HepG2 (cell line): Measurements from ENCODE around the gene SLC35A2. TPM values are rescaled to one million over a fixed set of nuclear protein-coding genes. Genes with fewer than 3 reads are reported as not detected.
A peak's percentile ranks its signal among the peaks of the same experiment; 100 is the strongest.

Experiments used
- ATAC-seq: fragments of 200-7000 bp; cut with Tn5 transposase; 3 replicates; pipeline ENCODE4 v1.9.1; 2020; ENCODE audit warnings: mild to moderate bottlenecking, moderate library complexity
- BruUV-seq: library from RNA; stranded (reverse); fragments of 400-500 nt; replicated peaks from 2 replicates; lab custom pipeline; 2021; lab: Mats Ljungman, UMichigan
- CTCF ChIA-PET: fragments of 300-600 bp; formaldehyde crosslinking; extraction: SDS; loops from one replicate; lab custom pipeline; 2021; ENCODE audit warnings: low total read pairs, inconsistent platforms, low intra/inter-chr PET ratio; lab: Yijun Ruan, JAX
- POLR2A ChIA-PET: fragments of 350-600 bp; sonication (Branson Sonifier 250); formaldehyde crosslinking; loops from one replicate; lab custom pipeline; 2020; ENCODE audit warnings: antibody characterized with exemption, inconsistent platforms; lab: Yijun Ruan, JAX
- DNase-seq: peaks from one replicate; pipeline ENCODE4 v3.0.0-alpha.2; 2015; ENCODE audit warnings: low spot score
- FAIRE-seq: peaks from 3 replicates; lab custom pipeline; 2011; peaks lifted over from hg19 to GRCh38; lab: Jason Lieb, UNC
- H2AFZ ChIP-seq: one replicate; pipeline ENCODE4 v1.6.1; 2011; ENCODE audit warnings: low read length, inconsistent platforms
- H3K27ac ChIP-seq: fragments of 300-600 bp; 3 replicates; pipeline ENCODE4 v1.8.0; 2011; ENCODE audit warnings: mixed run types, mild to moderate bottlenecking, mixed read lengths, low read length, inconsistent platforms; ENCODE audit not compliant: insufficient read depth; ENCODE audit errors: extremely low read length
- H3K27me3 ChIP-seq, 2 experiments: fragments of 200-600 bp in 1 of 2; 2 replicates in 1 of 2; 3 replicates in 1 of 2; pipeline versions ENCODE4 v1.6.0 to v1.8.0; 2011; ENCODE audit warnings: low read length in 2 of 2, mild to moderate bottlenecking in 2 of 2, moderate library complexity in 2 of 2, inconsistent platforms in 1 of 2; ENCODE audit not compliant: insufficient read depth in 2 of 2, control insufficient read depth in 1 of 2
- H3K36me3 ChIP-seq, 2 experiments: fragments of 200-600 bp in 1 of 2; replicated peaks in 1 of 2; 2 replicates in 1 of 2; 3 replicates in 1 of 2; pipeline versions ENCODE4 v1.5.1 to v1.8.0; 2011; ENCODE audit warnings: low read length in 2 of 2, inconsistent platforms in 1 of 2; ENCODE audit not compliant: insufficient read depth in 2 of 2, control insufficient read depth in 1 of 2
- H3K4me1 ChIP-seq: 2 replicates; pipeline ENCODE4 v1.5.1; 2012; ENCODE audit warnings: low read length, inconsistent platforms; ENCODE audit not compliant: insufficient read depth
- H3K4me2 ChIP-seq: 2 replicates; pipeline ENCODE4 v1.6.0; 2011; ENCODE audit warnings: low read depth, low read length, inconsistent platforms
- H3K4me3 ChIP-seq, 3 experiments: fragments of 200-600 bp in 1 of 3; sonication (generic), shearing (Covaris generic) in 1 of 3; replicated peaks in 1 of 3; 2 replicates each; pipeline ENCODE4 v1.5.1; 2011 to 2016; ENCODE audit warnings: low read length in 3 of 3, inconsistent platforms in 2 of 3, low read depth in 2 of 3, mild to moderate bottlenecking in 2 of 3, control low read depth in 1 of 3, mixed read lengths in 1 of 3; ENCODE audit not compliant: insufficient read depth in 1 of 3
- H3K79me2 ChIP-seq: one replicate; pipeline ENCODE4 v1.6.1; 2011; ENCODE audit warnings: low read length, inconsistent platforms; ENCODE audit not compliant: insufficient read depth
- H3K9ac ChIP-seq: 2 replicates; pipeline ENCODE4 v1.6.0; 2011; ENCODE audit warnings: mild to moderate bottlenecking, low read depth, low read length, inconsistent platforms; ENCODE audit not compliant: insufficient read depth
- H3K9me3 ChIP-seq: 2 replicates; pipeline ENCODE4 v1.5.1; 2012; ENCODE audit warnings: mild to moderate bottlenecking, low read length
- H4K20me1 ChIP-seq: 2 replicates; pipeline ENCODE4 v1.6.0; 2011; ENCODE audit warnings: inconsistent platforms, mild to moderate bottlenecking, low read length, moderate library complexity; ENCODE audit not compliant: insufficient read depth
- KLF6 ChIP-seq: IDR thresholded peaks from 2 replicates; pipeline ENCODE4 v1.8.0; 2016; ENCODE audit warnings: missing biosample characterization, missing genetic modification reagents
- MED8 ChIP-seq: sonication (generic); formaldehyde crosslinking; IDR thresholded peaks from 2 replicates; pipeline ENCODE4 v1.8.1; 2023; ENCODE audit warnings: mild to moderate bottlenecking, missing genetic modification reagents; ENCODE audit not compliant: insufficient replicate concordance
- NCOA2 ChIP-seq: sonication (generic); formaldehyde crosslinking; IDR thresholded peaks from 2 replicates; pipeline ENCODE4 v1.8.0; 2022; ENCODE audit warnings: inconsistent platforms
- SP4 ChIP-seq: sonication (generic); formaldehyde crosslinking; IDR thresholded peaks from 2 replicates; pipeline ENCODE4 v1.8.1; 2023; ENCODE audit warnings: mild to moderate bottlenecking, missing genetic modification reagents
- SRSF1 ChIP-seq: fragments of 200-400 bp; formaldehyde crosslinking; optimal IDR thresholded peaks from 2 replicates; pipeline ENCODE3; 2017; ENCODE audit warnings: mild to moderate bottlenecking, low read depth, low read length, moderate library complexity
- ZBTB38 ChIP-seq: sonication (generic); formaldehyde crosslinking; IDR thresholded peaks from 2 replicates; pipeline ENCODE4 v1.5.1; 2020; ENCODE audit warnings: mild to moderate bottlenecking, missing genetic modification reagents
- ZNF343 ChIP-seq: sonication (generic); formaldehyde crosslinking; IDR thresholded peaks from 2 replicates; pipeline ENCODE4 v1.4.0; 2020; ENCODE audit warnings: mild to moderate bottlenecking, missing genetic modification reagents
- ZNF720 ChIP-seq: sonication (generic); formaldehyde crosslinking; IDR thresholded peaks from 2 replicates; pipeline ENCODE4 v1.4.0; 2020; ENCODE audit warnings: missing genetic modification reagents
- ZNF841 ChIP-seq: sonication (generic); formaldehyde crosslinking; IDR thresholded peaks from 2 replicates; pipeline ENCODE4 v1.8.1; 2023; ENCODE audit warnings: missing genetic modification reagents, borderline replicate concordance
- WGBS: methylation state at CpG from one replicate; pipeline ENCODE4 v1.1.6; 2017; ENCODE audit warnings: low lambda C conversion rate; 5-methylcytosine and 5-hydroxymethylcytosine counted together
- in situ Hi-C: cut with HindIII; loops from 2 replicates; pipeline ENCODE4 v1.10.0; 2017; ENCODE audit warnings: low pct_unique_long_range_greater_than_20kb; ENCODE audit not compliant: extremely low pct_ligation_motif_present
- intact Hi-C: fragments of 100-400 bp; cut with micrococcal nuclease; formaldehyde crosslinking; loops from one replicate; pipeline ENCODE4 v1.10.0; 2022; ENCODE audit not compliant: unreplicated experiment
- polyA plus RNA-seq, 8 experiments: library from polyadenylated mRNA; depleted of rRNA in 3 of 8; stranded (reverse) in 7 of 8; unstranded in 1 of 8; fragments of >200 nt; fragmentation: Illumina TruSeq in 4 of 8; extraction: Trizol in 4 of 8; gene quantifications; 2 replicates each; pipeline versions ENCODE4 v1.2.1 to v1.2.3, GENCODE V29; 2011 to 2016; ENCODE audit warnings: low read depth in 4 of 8, missing spikeins in 1 of 8, mixed read lengths in 1 of 8; ENCODE audit not compliant: insufficient read depth in 1 of 8
- total RNA-seq, 5 experiments: library from RNA; depleted of rRNA; stranded (reverse); fragments of >200 nt; fragmentation: Illumina TruSeq; extraction: Trizol; gene quantifications; 2 replicates each; pipeline ENCODE4 v1.2.3, GENCODE V29; 2016; ENCODE audit warnings: low read depth in 1 of 5
- TF ChIP-seq, protein P1 (sequence below): sonication (generic); formaldehyde crosslinking; IDR thresholded peaks from 2 replicates; pipeline ENCODE4 v1.4.0; 2020; ENCODE audit warnings: missing genetic modification reagents

The SLC35A2 gene
- total and polyA plus RNA-seq, 2 of the 13 experiments (the other 11 are each of a cell fraction or from before 2014, with no cell fraction given), result 32.1 to 40.8 TPM

DNA sequence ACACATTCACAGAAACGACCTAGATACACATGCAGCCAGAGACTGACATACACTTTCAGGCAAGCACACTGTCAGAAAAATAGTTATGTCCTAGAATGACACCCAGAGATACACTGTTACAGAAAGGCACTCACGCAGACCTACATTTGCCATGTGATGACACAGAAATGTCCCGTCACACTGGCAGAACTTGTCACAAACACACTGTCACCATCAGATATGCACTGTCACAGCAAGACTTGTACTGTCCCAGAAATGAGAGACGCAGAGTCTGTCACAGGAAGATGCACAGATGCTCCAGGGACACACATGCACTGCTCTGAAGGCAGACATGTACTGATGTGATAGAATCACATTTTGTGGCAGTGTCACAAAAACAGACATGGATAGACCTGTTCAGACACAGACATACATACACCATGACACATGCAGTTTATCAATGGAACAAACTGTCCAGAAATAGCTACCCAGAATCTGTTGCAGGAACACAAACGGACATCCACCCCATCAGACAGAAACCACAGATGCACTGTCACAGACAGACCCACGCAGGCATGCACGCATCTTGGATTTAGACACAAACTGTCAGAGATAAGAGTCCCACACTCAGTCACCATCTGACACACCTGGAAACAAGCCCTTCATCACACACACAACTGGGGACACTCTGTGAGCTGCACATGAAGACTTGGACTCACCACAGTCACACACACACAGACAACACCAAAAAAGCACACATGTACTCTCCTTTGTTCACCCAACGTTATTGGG is 8.7 kb upstream of the SLC35A2 start:
- in situ Hi-C loops (no loop called here), intact Hi-C loops (loop anchor here (5.0 to 10.0 kb wide), 2 partner anchors 155 to 273 kb away; partner anchors contain the start of gene GLOD5)
- TF ChIP-seq ZNF343 (CRISPR knock-in tag), result no peak
- TF ChIP-seq ZBTB38, result no peak
- TF ChIP-seq, protein P1, sequence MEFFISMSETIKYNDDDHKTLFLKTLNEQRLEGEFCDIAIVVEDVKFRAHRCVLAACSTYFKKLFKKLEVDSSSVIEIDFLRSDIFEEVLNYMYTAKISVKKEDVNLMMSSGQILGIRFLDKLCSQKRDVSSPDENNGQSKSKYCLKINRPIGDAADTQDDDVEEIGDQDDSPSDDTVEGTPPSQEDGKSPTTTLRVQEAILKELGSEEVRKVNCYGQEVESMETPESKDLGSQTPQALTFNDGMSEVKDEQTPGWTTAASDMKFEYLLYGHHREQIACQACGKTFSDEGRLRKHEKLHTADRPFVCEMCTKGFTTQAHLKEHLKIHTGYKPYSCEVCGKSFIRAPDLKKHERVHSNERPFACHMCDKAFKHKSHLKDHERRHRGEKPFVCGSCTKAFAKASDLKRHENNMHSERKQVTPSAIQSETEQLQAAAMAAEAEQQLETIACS, result no peak
- TF ChIP-seq MED8, result no peak
- no peak for TF ChIP-seq NCOA2 (CRISPR knock-in tag)
- no peak for TF ChIP-seq SP4
- TF ChIP-seq SRSF1, result no peak
- TF ChIP-seq KLF6 (CRISPR knock-in tag), result no peak
- no peak for TF ChIP-seq ZNF841 (CRISPR knock-in tag)
- TF ChIP-seq ZNF720 (CRISPR knock-in tag), result no peak
- Histone ChIP-seq H3K27me3 (no peaks in the 10 kb centered on the region), H3K79me2 (peaks cover 13% of the 10 kb centered on the region), H3K4me1 (peaks cover 31% of the 10 kb centered on the region), H4K20me1 (no peaks in the 10 kb centered on the region), H3K27ac (no peak overlapping the region), H3K36me3 (peaks cover 4 to 13% of the 10 kb centered on the region in 2 experiments; a peak in 3 of 5 replicates), H3K4me2 (peak overlapping the region; percentile 65; the same call in 1 of the 2 replicates), H3K9me3 (no peaks in the 10 kb centered on the region), H3K4me3 (no peak overlapping the region), H2AFZ (no peak overlapping the region), H3K9ac (0 out of 2 replicates have a peak overlapping the region, but pooled peaks have one; percentile 22)
- DNase-seq, result no peak
- POLR2A ChIA-PET, result interaction anchor here (1.3 to 1.5 kb wide), 2 partner anchors 21 to 23 kb away, joined by 3 to 7 read pairs; partner anchors contain the start of genes PQBP1 and TIMM17B
- ATAC-seq, result no peak
- WGBS, result 60% methylated on average over 3 of the region's 8 CpGs
- no TSS peak for BruUV-seq
- FAIRE-seq, result peak; percentile 60
- CTCF ChIA-PET, result no interaction called here
